ENCODE measurements around the gene SNX6. TPM values are rescaled to one million over a fixed set of nuclear protein-coding genes. Genes with fewer than 3 reads are reported as not detected.

The SNX6 gene
- total and polyA plus RNA-seq, 9 of the 15 experiments (the other 6 are each of a cell fraction or from before 2014, with no cell fraction given): 34.6 to 111 (median 57.5) TPM

- no peak for TF ChIP-seq RERE (CRISPR knock-in tag; IDR thresholded peaks at IDR 0.05; ENCODE audit: borderline replicate concordance)
- no peak for TF ChIP-seq ZZZ3 (IDR thresholded peaks at IDR 0.05)
- no peak for TF ChIP-seq NR1H2 (CRISPR knock-in tag; IDR thresholded peaks at IDR 0.05)
- no peak for TF ChIP-seq ZNF512 (tag; IDR thresholded peaks at IDR 0.05)
- peak in 1 of 2 experiments; percentile 51; a peak in 1 of 4 replicates for TF ChIP-seq ZNF639 (CRISPR knock-in tag; conservative IDR thresholded peaks at IDR 0.05 in 1 of 2, IDR thresholded peaks at IDR 0.05 in 1 of 2)
- TF ChIP-seq ZNF253 (CRISPR knock-in tag; conservative IDR thresholded peaks at IDR 0.05): no peak
- 0 out of 4 replicates have a peak, but pooled peaks of 1 of the 2 experiments have one; percentile 13 for TF ChIP-seq TBL1XR1 (IDR thresholded peaks at IDR 0.05; ENCODE audit: low read length in 2 of 2)
- TF ChIP-seq HDAC8 (tag; IDR thresholded peaks at IDR 0.05): no peak
- no peak for TF ChIP-seq BRF1 (IDR thresholded peaks at IDR 0.05; ENCODE audit: borderline replicate concordance, extremely low read depth, insufficient read length)
- no peak for TF ChIP-seq GATAD2B (IDR thresholded peaks at IDR 0.05; ENCODE audit: borderline replicate concordance)
- no peak for TF ChIP-seq SMC3 (conservative IDR thresholded peaks at IDR 0.05; ENCODE audit: insufficient read depth, low read depth, low read length)
- TF ChIP-seq TARDBP (IDR thresholded peaks at IDR 0.05): no peak
- TF ChIP-seq ZNF57 (CRISPR knock-in tag; IDR thresholded peaks at IDR 0.05): no peak
- no peak for TF ChIP-seq DMBX1 (CRISPR knock-in tag; IDR thresholded peaks at IDR 0.05; ENCODE audit: borderline replicate concordance)
- TF ChIP-seq HMGN3 (IDR thresholded peaks at IDR 0.05; ENCODE audit: borderline replicate concordance, extremely low read depth, insufficient read length, low read depth, low read length): peak; percentile 46
These were observed 90.4 kb downstream of the SNX6 start, which contains the start of gene EAPP (continued) for GRCh38 chr14:34539407-34540180.

Data from K562 (cell line).